HepG2 (cell line): ENCODE data around the gene PLCB1. TPM values are rescaled to one million over a fixed set of nuclear protein-coding genes. Genes with fewer than 3 reads are reported as not detected.

Experiments
- ARNT ChIP-seq: fragments of 450-650 bp; IDR thresholded peaks from 2 replicates; pipeline ENCODE4 v1.6.1; 2017
- HCFC1 ChIP-seq: fragments of 150-350 bp; IDR thresholded peaks from 2 replicates; pipeline ENCODE4 v1.6.1; 2014; ENCODE audit warnings: low read depth, low read length
- KLF11 ChIP-seq: IDR thresholded peaks from 2 replicates; pipeline ENCODE4 v1.6.1; 2016; ENCODE audit warnings: missing compliant biosample characterization
- RXRB ChIP-seq: IDR thresholded peaks from 2 replicates; pipeline ENCODE4 v1.6.1; 2016; ENCODE audit warnings: borderline replicate concordance, missing genetic modification reagents, missing compliant biosample characterization
- ZNF446 ChIP-seq: sonication (generic); formaldehyde crosslinking; IDR thresholded peaks from 2 replicates; pipeline ENCODE4 v1.5.0; 2020; ENCODE audit warnings: mild to moderate bottlenecking, missing genetic modification reagents
- polyA plus RNA-seq, 8 experiments: library from polyadenylated mRNA; depleted of rRNA in 3 of 8; stranded (reverse) in 7 of 8; unstranded in 1 of 8; fragments of >200 nt; fragmentation: Illumina TruSeq in 4 of 8; extraction: Trizol in 4 of 8; gene quantifications; 2 replicates each; pipeline versions ENCODE4 v1.2.1 to v1.2.3, GENCODE V29; 2011 to 2016; ENCODE audit warnings: low read depth in 4 of 8, missing spikeins in 1 of 8, mixed read lengths in 1 of 8; ENCODE audit not compliant: insufficient read depth in 1 of 8
- total RNA-seq, 5 experiments: library from RNA; depleted of rRNA; stranded (reverse); fragments of >200 nt; fragmentation: Illumina TruSeq; extraction: Trizol; gene quantifications; 2 replicates each; pipeline ENCODE4 v1.2.3, GENCODE V29; 2016; ENCODE audit warnings: low read depth in 1 of 5
- TF ChIP-seq, protein P1 (sequence below), 2 experiments: IDR thresholded peaks; 2 replicates each; pipeline ENCODE4 v1.6.1; 2011 to 2012; ENCODE audit warnings: low read length in 2 of 2, borderline replicate concordance in 1 of 2, low read depth in 1 of 2, mild to moderate bottlenecking in 1 of 2, moderate library complexity in 1 of 2
- TF ChIP-seq, protein P2 (sequence below): sonication (generic); formaldehyde crosslinking; IDR thresholded peaks from 2 replicates; pipeline ENCODE4 v1.4.0; 2020; ENCODE audit warnings: missing genetic modification reagents, borderline replicate concordance
- TF ChIP-seq, protein P3 (sequence below), 2 experiments: fragments of 450-650 bp in 1 of 2; sonication (generic) in 1 of 2; formaldehyde crosslinking in 1 of 2; IDR thresholded peaks; 2 replicates each; pipeline versions ENCODE4 v1.6.1 to v1.8.0; 2016 to 2022; ENCODE audit warnings: antibody characterized with exemption in 1 of 2, mild to moderate bottlenecking in 1 of 2, missing genetic modification reagents in 1 of 2
- TF ChIP-seq, protein P4 (sequence below): sonication (generic); formaldehyde crosslinking; IDR thresholded peaks from 2 replicates; pipeline ENCODE4 v1.5.0; 2020; ENCODE audit warnings: mild to moderate bottlenecking, missing genetic modification reagents, borderline replicate concordance

PLCB1 gene
- total and polyA plus RNA-seq, 2 of the 13 experiments (the other 11 are each of a cell fraction or from before 2014, with no cell fraction given) = 42.4 to 55.9 TPM

DNA sequence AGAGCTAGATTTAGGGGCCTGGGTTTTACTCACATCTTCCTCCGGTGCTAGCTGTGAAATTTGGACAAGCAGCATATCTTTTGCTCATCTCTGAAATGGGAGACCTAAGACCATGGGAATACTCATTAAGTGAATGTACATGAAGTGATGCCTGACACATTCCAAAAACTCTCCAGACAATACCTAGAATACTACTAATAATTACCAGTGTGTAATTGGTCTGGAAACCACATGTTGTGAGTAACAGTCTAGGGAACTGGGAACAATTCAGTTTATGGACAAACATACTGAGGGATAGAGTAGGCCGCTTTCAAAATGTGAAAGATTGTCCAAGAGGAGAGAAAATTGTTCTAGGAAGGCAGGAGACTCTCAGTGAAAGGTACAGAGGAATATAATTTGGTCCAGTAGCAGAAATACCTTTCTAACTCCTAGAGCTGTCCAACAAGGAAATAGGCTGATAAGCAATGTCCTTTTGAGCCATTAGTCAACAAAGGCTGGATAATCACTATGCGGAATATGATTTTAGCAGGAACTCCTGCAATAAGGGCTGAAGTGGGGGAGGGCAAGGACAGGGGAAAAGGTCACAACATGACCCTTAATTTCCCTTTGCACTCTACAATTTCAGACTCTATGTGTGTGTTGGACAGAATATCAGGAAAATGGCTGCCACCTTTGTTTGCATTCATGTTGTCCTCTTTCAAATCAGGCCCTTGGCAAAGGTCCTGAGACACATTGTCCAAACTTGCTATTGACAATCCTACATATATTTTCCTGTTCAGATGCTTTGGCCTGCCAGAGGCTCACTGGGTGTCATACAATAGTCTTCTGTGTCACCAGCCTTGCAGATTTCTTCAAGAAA, 315.4 kb downstream of the PLCB1 start (continued):
- TF ChIP-seq, protein P1, sequence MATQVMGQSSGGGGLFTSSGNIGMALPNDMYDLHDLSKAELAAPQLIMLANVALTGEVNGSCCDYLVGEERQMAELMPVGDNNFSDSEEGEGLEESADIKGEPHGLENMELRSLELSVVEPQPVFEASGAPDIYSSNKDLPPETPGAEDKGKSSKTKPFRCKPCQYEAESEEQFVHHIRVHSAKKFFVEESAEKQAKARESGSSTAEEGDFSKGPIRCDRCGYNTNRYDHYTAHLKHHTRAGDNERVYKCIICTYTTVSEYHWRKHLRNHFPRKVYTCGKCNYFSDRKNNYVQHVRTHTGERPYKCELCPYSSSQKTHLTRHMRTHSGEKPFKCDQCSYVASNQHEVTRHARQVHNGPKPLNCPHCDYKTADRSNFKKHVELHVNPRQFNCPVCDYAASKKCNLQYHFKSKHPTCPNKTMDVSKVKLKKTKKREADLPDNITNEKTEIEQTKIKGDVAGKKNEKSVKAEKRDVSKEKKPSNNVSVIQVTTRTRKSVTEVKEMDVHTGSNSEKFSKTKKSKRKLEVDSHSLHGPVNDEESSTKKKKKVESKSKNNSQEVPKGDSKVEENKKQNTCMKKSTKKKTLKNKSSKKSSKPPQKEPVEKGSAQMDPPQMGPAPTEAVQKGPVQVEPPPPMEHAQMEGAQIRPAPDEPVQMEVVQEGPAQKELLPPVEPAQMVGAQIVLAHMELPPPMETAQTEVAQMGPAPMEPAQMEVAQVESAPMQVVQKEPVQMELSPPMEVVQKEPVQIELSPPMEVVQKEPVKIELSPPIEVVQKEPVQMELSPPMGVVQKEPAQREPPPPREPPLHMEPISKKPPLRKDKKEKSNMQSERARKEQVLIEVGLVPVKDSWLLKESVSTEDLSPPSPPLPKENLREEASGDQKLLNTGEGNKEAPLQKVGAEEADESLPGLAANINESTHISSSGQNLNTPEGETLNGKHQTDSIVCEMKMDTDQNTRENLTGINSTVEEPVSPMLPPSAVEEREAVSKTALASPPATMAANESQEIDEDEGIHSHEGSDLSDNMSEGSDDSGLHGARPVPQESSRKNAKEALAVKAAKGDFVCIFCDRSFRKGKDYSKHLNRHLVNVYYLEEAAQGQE (IDR thresholded peaks at IDR 0.05; ENCODE audit: borderline replicate concordance in 1 of 2, low read depth in 1 of 2, low read length in 2 of 2) = peak in 1 of 2 experiments; percentile 91; a peak in 3 of 4 replicates
- TF ChIP-seq, protein P2, sequence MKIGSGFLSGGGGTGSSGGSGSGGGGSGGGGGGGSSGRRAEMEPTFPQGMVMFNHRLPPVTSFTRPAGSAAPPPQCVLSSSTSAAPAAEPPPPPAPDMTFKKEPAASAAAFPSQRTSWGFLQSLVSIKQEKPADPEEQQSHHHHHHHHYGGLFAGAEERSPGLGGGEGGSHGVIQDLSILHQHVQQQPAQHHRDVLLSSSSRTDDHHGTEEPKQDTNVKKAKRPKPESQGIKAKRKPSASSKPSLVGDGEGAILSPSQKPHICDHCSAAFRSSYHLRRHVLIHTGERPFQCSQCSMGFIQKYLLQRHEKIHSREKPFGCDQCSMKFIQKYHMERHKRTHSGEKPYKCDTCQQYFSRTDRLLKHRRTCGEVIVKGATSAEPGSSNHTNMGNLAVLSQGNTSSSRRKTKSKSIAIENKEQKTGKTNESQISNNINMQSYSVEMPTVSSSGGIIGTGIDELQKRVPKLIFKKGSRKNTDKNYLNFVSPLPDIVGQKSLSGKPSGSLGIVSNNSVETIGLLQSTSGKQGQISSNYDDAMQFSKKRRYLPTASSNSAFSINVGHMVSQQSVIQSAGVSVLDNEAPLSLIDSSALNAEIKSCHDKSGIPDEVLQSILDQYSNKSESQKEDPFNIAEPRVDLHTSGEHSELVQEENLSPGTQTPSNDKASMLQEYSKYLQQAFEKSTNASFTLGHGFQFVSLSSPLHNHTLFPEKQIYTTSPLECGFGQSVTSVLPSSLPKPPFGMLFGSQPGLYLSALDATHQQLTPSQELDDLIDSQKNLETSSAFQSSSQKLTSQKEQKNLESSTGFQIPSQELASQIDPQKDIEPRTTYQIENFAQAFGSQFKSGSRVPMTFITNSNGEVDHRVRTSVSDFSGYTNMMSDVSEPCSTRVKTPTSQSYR (CRISPR knock-in tag) = peak; percentile 91
- no peak for TF ChIP-seq ARNT
- TF ChIP-seq RXRB (CRISPR knock-in tag) = peak; percentile 41; the same call in 1 of the 2 replicates
- TF ChIP-seq, protein P3, sequence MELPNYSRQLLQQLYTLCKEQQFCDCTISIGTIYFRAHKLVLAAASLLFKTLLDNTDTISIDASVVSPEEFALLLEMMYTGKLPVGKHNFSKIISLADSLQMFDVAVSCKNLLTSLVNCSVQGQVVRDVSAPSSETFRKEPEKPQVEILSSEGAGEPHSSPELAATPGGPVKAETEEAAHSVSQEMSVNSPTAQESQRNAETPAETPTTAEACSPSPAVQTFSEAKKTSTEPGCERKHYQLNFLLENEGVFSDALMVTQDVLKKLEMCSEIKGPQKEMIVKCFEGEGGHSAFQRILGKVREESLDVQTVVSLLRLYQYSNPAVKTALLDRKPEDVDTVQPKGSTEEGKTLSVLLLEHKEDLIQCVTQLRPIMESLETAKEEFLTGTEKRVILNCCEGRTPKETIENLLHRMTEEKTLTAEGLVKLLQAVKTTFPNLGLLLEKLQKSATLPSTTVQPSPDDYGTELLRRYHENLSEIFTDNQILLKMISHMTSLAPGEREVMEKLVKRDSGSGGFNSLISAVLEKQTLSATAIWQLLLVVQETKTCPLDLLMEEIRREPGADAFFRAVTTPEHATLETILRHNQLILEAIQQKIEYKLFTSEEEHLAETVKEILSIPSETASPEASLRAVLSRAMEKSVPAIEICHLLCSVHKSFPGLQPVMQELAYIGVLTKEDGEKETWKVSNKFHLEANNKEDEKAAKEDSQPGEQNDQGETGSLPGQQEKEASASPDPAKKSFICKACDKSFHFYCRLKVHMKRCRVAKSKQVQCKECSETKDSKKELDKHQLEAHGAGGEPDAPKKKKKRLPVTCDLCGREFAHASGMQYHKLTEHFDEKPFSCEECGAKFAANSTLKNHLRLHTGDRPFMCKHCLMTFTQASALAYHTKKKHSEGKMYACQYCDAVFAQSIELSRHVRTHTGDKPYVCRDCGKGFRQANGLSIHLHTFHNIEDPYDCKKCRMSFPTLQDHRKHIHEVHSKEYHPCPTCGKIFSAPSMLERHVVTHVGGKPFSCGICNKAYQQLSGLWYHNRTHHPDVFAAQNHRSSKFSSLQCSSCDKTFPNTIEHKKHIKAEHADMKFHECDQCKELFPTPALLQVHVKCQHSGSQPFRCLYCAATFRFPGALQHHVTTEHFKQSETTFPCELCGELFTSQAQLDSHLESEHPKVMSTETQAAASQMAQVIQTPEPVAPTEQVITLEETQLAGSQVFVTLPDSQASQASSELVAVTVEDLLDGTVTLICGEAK (IDR thresholded peaks at IDR 0.05) = no peak
- TF ChIP-seq, protein P3 (CRISPR knock-in tag; IDR thresholded peaks at IDR 0.05) = no peak
- TF ChIP-seq, protein P4, sequence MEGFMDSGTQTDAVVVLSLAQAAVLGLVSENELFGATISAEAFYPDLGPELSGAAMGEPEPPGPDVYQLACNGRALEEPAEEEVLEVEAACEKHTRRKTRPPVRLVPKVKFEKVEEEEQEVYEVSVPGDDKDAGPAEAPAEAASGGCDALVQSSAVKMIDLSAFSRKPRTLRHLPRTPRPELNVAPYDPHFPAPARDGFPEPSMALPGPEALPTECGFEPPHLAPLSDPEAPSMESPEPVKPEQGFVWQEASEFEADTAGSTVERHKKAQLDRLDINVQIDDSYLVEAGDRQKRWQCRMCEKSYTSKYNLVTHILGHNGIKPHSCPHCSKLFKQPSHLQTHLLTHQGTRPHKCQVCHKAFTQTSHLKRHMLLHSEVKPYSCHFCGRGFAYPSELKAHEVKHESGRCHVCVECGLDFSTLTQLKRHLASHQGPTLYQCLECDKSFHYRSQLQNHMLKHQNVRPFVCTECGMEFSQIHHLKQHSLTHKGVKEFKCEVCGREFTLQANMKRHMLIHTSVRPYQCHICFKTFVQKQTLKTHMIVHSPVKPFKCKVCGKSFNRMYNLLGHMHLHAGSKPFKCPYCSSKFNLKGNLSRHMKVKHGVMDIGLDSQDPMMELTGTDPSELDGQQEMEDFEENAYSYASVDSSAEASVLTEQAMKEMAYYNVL (CRISPR knock-in tag) = no peak; the same call in 1 of the 2 replicates
- no peak for TF ChIP-seq HCFC1
- peak; percentile 59; the same call in 1 of the 2 replicates for TF ChIP-seq ZNF446 (CRISPR knock-in tag)
- TF ChIP-seq KLF11 (CRISPR knock-in tag) = peak; percentile 13; the same call in 1 of the 2 replicates
